ENCODE results near the gene IGFBP4.

GRCh38 chr17:40478486-40478885, 35.2 kb downstream of the IGFBP4 start:
- TF ChIP-seq CTCF (IDR thresholded peaks at IDR 0.05), result no peak
- TF ChIP-seq EZH2 (IDR thresholded peaks at IDR 0.05; ENCODE audit: borderline replicate concordance, insufficient read depth, low read depth, low read length, poor library complexity, severe bottlenecking), result no peak
